ENCODE data around the gene MUC20.
"Not testable (repeated sequence)": the region's sequence is repeated elsewhere in the genome, so short reads cannot be mapped to it uniquely, and the experiment has no call there.

MUC20 gene

GRCh38 chr3:195711091-195711812 lies 9.5 kb upstream of the MUC20 start:
- DNase-seq: not testable (repeated sequence)

- no peak for DNase-seq
These were observed 8.8 kb upstream of the MUC20 start for GRCh38 chr3:195711813-195712534.

GRCh38 chr3:195712535-195712910 lies 8.3 kb upstream of the MUC20 start:
- not testable (repeated sequence) for DNase-seq

- DNase-seq: not testable (repeated sequence)
These were observed 7.6 kb upstream of the MUC20 start for GRCh38 chr3:195713150-195713549.

GRCh38 chr3:195714380-195715011 lies 6.3 kb upstream of the MUC20 start:
- no peak for DNase-seq

GRCh38 chr3:195715134-195715533 lies 5.6 kb upstream of the MUC20 start:
- DNase-seq: no peak

GRCh38 chr3:195715583-195716266 lies 5.1 kb upstream of the MUC20 start:
- no peak for DNase-seq

- DNase-seq: no peak
These were observed 3.4 kb upstream of the MUC20 start for GRCh38 chr3:195717416-195717815.

- no peak for DNase-seq
These were observed 2.8 kb upstream of the MUC20 start for GRCh38 chr3:195717852-195718476.

- DNase-seq: no peak
These were observed 2.2 kb upstream of the MUC20 start for GRCh38 chr3:195718477-195718984.

- not testable (repeated sequence) for DNase-seq
These were observed 1.1 kb upstream of the MUC20 start for GRCh38 chr3:195719514-195720254.

GRCh38 chr3:195722139-195722995 lies 1.6 kb downstream of the MUC20 start:
- DNase-seq: not testable (repeated sequence)

GRCh38 chr3:195722996-195723345 lies 2.2 kb downstream of the MUC20 start:
- DNase-seq: not testable (repeated sequence)

GRCh38 chr3:195724363-195724762 lies 3.6 kb downstream of the MUC20 start:
- DNase-seq: not testable (repeated sequence)

- DNase-seq: not testable (repeated sequence)
These were observed 5.3 kb downstream of the MUC20 start for GRCh38 chr3:195725916-195726740.

GRCh38 chr3:195727606-195728195 lies 6.9 kb downstream of the MUC20 start:
- no peak for DNase-seq

- DNase-seq: not testable (repeated sequence)
These were observed 8.0 kb downstream of the MUC20 start for GRCh38 chr3:195728789-195729188.

GRCh38 chr3:195729476-195730251 lies 8.9 kb downstream of the MUC20 start:
- DNase-seq: no peak

Measured in DMS53 (cell line).